Mesenchymal stem cell (in vitro differentiated cells and primary cell): ENCODE measurements around the gene COQ10A.

Source experiments
- DNase-seq: peaks from one replicate; pipeline ENCODE4 v3.0.0-alpha.2; 2013
- H2AFZ ChIP-seq: one replicate; pipeline ENCODE4 v1.6.1; 2013; ENCODE audit warnings: low read depth, mild to moderate bottlenecking, control low read depth, inconsistent platforms, low read length, moderate library complexity
- H2AK5ac ChIP-seq: 2 replicates; pipeline ENCODE4 v1.6.1; 2013; ENCODE audit warnings: low read length, moderate library complexity, mild to moderate bottlenecking, inconsistent platforms; ENCODE audit not compliant: severe bottlenecking
- H2BK120ac ChIP-seq: one replicate; pipeline ENCODE4 v1.6.1; 2013; ENCODE audit warnings: low read depth, mild to moderate bottlenecking, inconsistent platforms, low read length, moderate library complexity
- H2BK12ac ChIP-seq, 2 experiments: one replicate each; pipeline ENCODE4 v1.6.1; 2013; ENCODE audit warnings: inconsistent platforms in 2 of 2, low read length in 2 of 2, mild to moderate bottlenecking in 2 of 2, moderate library complexity in 2 of 2, control low read depth in 1 of 2
- H2BK15ac ChIP-seq: one replicate; pipeline ENCODE4 v1.6.1; 2013; ENCODE audit warnings: mild to moderate bottlenecking, low read depth, inconsistent platforms; ENCODE audit not compliant: poor library complexity, severe bottlenecking
- H2BK5ac ChIP-seq: 2 replicates; pipeline ENCODE4 v1.6.1; 2013; ENCODE audit warnings: low read depth, mild to moderate bottlenecking, low read length, control low read depth, inconsistent platforms; ENCODE audit not compliant: poor library complexity, severe bottlenecking
- H3K14ac ChIP-seq, 2 experiments: one replicate each; pipeline ENCODE4 v1.6.1; 2013; ENCODE audit warnings: inconsistent platforms in 2 of 2, low read length in 2 of 2, control low read depth in 1 of 2, mild to moderate bottlenecking in 1 of 2, moderate library complexity in 1 of 2
- H3K18ac ChIP-seq, 2 experiments: one replicate each; pipeline ENCODE4 v1.6.1; 2013; ENCODE audit warnings: inconsistent platforms in 2 of 2, low read length in 2 of 2, control low read depth in 1 of 2, low read depth in 1 of 2, mild to moderate bottlenecking in 1 of 2
- H3K23ac ChIP-seq, 2 experiments: one replicate each; pipeline ENCODE4 v1.6.1; 2013; ENCODE audit warnings: inconsistent platforms in 2 of 2, low read length in 2 of 2, mild to moderate bottlenecking in 2 of 2, moderate library complexity in 2 of 2, control low read depth in 1 of 2
- H3K27ac ChIP-seq: 2 replicates; pipeline ENCODE4 v1.5.1; 2013; ENCODE audit warnings: mild to moderate bottlenecking, moderate library complexity, low read length, control low read depth, inconsistent platforms; ENCODE audit not compliant: poor library complexity, severe bottlenecking
- H3K27me3 ChIP-seq, 2 experiments: 2 replicates each; pipeline versions ENCODE4 v1.6.1 to v1.7.0; 2013; ENCODE audit warnings: low read length in 2 of 2, mild to moderate bottlenecking in 2 of 2, moderate library complexity in 2 of 2, control low read depth in 1 of 2, inconsistent platforms in 1 of 2; ENCODE audit not compliant: control insufficient read depth in 1 of 2, insufficient read depth in 1 of 2
- H3K36me3 ChIP-seq, 2 experiments: 2 replicates each; pipeline versions ENCODE4 v1.6.1 to v1.7.0; 2013; ENCODE audit warnings: low read length in 2 of 2, control low read depth in 1 of 2, inconsistent platforms in 1 of 2, low read depth in 1 of 2, mild to moderate bottlenecking in 1 of 2; ENCODE audit not compliant: insufficient read depth in 2 of 2, control insufficient read depth in 1 of 2
- H3K4ac ChIP-seq, 2 experiments: one replicate each; pipeline ENCODE4 v1.6.1; 2013; ENCODE audit warnings: inconsistent platforms in 2 of 2, low read length in 2 of 2, mild to moderate bottlenecking in 2 of 2, moderate library complexity in 2 of 2, control low read depth in 1 of 2, low read depth in 1 of 2
- H3K4me1 ChIP-seq: 2 replicates; pipeline ENCODE4 v1.6.1; 2013; ENCODE audit warnings: low read depth, low read length, control low read depth; ENCODE audit not compliant: control insufficient read depth, insufficient read depth
- H3K4me2 ChIP-seq: 2 replicates; pipeline ENCODE4 v1.6.1; 2013; ENCODE audit warnings: low read length, mild to moderate bottlenecking, inconsistent platforms; ENCODE audit not compliant: poor library complexity, severe bottlenecking
- H3K4me3 ChIP-seq, 2 experiments: 2 replicates each; pipeline versions ENCODE4 v1.5.1 to v1.7.0; 2013; ENCODE audit warnings: low read length in 2 of 2, mild to moderate bottlenecking in 2 of 2, control low read depth in 1 of 2, low read depth in 1 of 2; ENCODE audit not compliant: insufficient read depth in 1 of 2
- H3K79me1 ChIP-seq: replicated peaks from 2 replicates; pipeline ENCODE4 v1.6.1; 2013; ENCODE audit warnings: mild to moderate bottlenecking, control low read depth, low read length, inconsistent platforms; ENCODE audit not compliant: poor library complexity, severe bottlenecking
- H3K9ac ChIP-seq: 2 replicates; pipeline ENCODE4 v1.7.0; 2013; ENCODE audit warnings: mild to moderate bottlenecking, low read length, moderate library complexity
- H3K9me3 ChIP-seq: 2 replicates; pipeline ENCODE4 v1.7.0; 2013; ENCODE audit warnings: mild to moderate bottlenecking, low read length; ENCODE audit not compliant: control insufficient read depth
- H4K8ac ChIP-seq: one replicate; pipeline ENCODE4 v1.6.1; 2013; ENCODE audit warnings: inconsistent platforms, mild to moderate bottlenecking, low read length, moderate library complexity
- H4K91ac ChIP-seq: one replicate; pipeline ENCODE4 v1.6.1; 2013; ENCODE audit warnings: mild to moderate bottlenecking, low read length, inconsistent platforms
- WGBS: methylation state at CpG from one replicate; pipeline ENCODE4 v1.1.7; 2013; ENCODE audit warnings: mixed read lengths; 5-methylcytosine and 5-hydroxymethylcytosine counted together

Gene COQ10A

GRCh38 chr12:56236985-56237384, 29.8 kb upstream of the COQ10A start:
- H2BK5ac ChIP-seq, result no peak overlapping the region
- peak overlapping the region in 1 of 2 experiments; percentile 13 for H2BK12ac ChIP-seq
- H3K36me3 ChIP-seq, result peaks cover 56 to 69% of the 10 kb centered on the region in 2 experiments
- no peak overlapping the region for H3K4me3 ChIP-seq
- H3K14ac ChIP-seq, result no peak overlapping the region
- no peak overlapping the region for H2AK5ac ChIP-seq
- H2BK15ac ChIP-seq, result no peak overlapping the region
- H4K8ac ChIP-seq, result no peak overlapping the region
- H3K9ac ChIP-seq, result no peak overlapping the region
- H2AFZ ChIP-seq, result no peak overlapping the region
- H2BK120ac ChIP-seq, result no peak overlapping the region
- H3K4me1 ChIP-seq, result peaks cover 8% of the 10 kb centered on the region
- 90% methylated on average over 5 of the region's 5 CpGs for WGBS
- no peak overlapping the region for H3K27ac ChIP-seq
- peaks cover 25% of the 10 kb centered on the region for H3K79me1 ChIP-seq
- no peak for DNase-seq
- H3K23ac ChIP-seq, result no peak overlapping the region
- no peaks in the 10 kb centered on the region for H3K9me3 ChIP-seq
- no peak overlapping the region for H3K18ac ChIP-seq
- no peak overlapping the region for H3K4me2 ChIP-seq
- H3K4ac ChIP-seq, result no peak overlapping the region
- no peaks in the 10 kb centered on the region for H3K27me3 ChIP-seq
- no peak overlapping the region for H4K91ac ChIP-seq

- Histone ChIP-seq H3K4ac (no peak overlapping the region), H2BK15ac (no peak overlapping the region), H3K14ac (no peak overlapping the region), H3K27me3 (no peaks in the 10 kb centered on the region), H3K9me3 (no peaks in the 10 kb centered on the region), H2AFZ (no peak overlapping the region), H3K23ac (no peak overlapping the region), H3K27ac (no peak overlapping the region), H2BK5ac (no peak overlapping the region), H3K4me2 (no peak overlapping the region), H2AK5ac (no peak overlapping the region), H3K9ac (no peak overlapping the region), H3K4me1 (peaks cover 8% of the 10 kb centered on the region), H4K91ac (no peak overlapping the region), H2BK12ac (no peak overlapping the region), H4K8ac (no peak overlapping the region), H3K79me1 (peaks cover 27% of the 10 kb centered on the region), H3K18ac (no peak overlapping the region), H3K36me3 (peaks cover 61 to 74% of the 10 kb centered on the region in 2 experiments), H3K4me3 (no peak overlapping the region), H2BK120ac (no peak overlapping the region)
- no peak for DNase-seq
- WGBS, result 89% methylated on average over 8 of the region's 11 CpGs
Measured at GRCh38 chr12:56237552-56237951, 29.2 kb upstream of the COQ10A start.

GRCh38 chr12:56241424-56242303, 25.1 kb upstream of the COQ10A start:
- Histone ChIP-seq H2BK15ac (no peak overlapping the region), H2AK5ac (no peak overlapping the region), H3K27ac (no peak overlapping the region), H4K91ac (no peak overlapping the region), H3K79me1 (peaks cover 50% of the 10 kb centered on the region), H3K4me1 (peaks cover 18% of the 10 kb centered on the region), H3K4me2 (no peak overlapping the region), H2BK120ac (no peak overlapping the region), H4K8ac (no peak overlapping the region), H3K27me3 (no peaks in the 10 kb centered on the region), H3K4me3 (no peak overlapping the region), H3K23ac (no peak overlapping the region), H2AFZ (no peak overlapping the region), H3K4ac (no peak overlapping the region), H2BK5ac (no peak overlapping the region), H3K18ac (no peak overlapping the region), H3K14ac (no peak overlapping the region), H2BK12ac (peak overlapping the region in 1 of 2 experiments; percentile 18), H3K9me3 (no peaks in the 10 kb centered on the region), H3K9ac (no peak overlapping the region), H3K36me3 (peaks cover 89 to 93% of the 10 kb centered on the region in 2 experiments)
- no peak for DNase-seq
- 94% methylated on average over 8 of the region's 9 CpGs for WGBS

GRCh38 chr12:56242986-56243385, 23.8 kb upstream of the COQ10A start:
- Histone ChIP-seq H3K9ac (peak overlapping the region; percentile 40), H2AK5ac (no peak overlapping the region), H3K4me3 (no peak overlapping the region), H2BK120ac (no peak overlapping the region), H3K79me1 (peaks cover 59% of the 10 kb centered on the region), H3K23ac (no peak overlapping the region), H3K27me3 (no peaks in the 10 kb centered on the region), H3K4me2 (no peak overlapping the region), H2BK15ac (no peak overlapping the region), H3K4me1 (peaks cover 12% of the 10 kb centered on the region), H3K9me3 (no peaks in the 10 kb centered on the region), H3K14ac (no peak overlapping the region), H2AFZ (no peak overlapping the region), H2BK5ac (no peak overlapping the region), H3K36me3 (peaks cover 88 to 92% of the 10 kb centered on the region in 2 experiments), H3K27ac (no peak overlapping the region), H4K8ac (no peak overlapping the region), H4K91ac (no peak overlapping the region), H2BK12ac (no peak overlapping the region), H3K18ac (peak overlapping the region in 1 of 2 experiments; percentile 55), H3K4ac (no peak overlapping the region)
- WGBS, result 96% methylated on average over 11 of the region's 13 CpGs
- DNase-seq, result no peak
